Endothelial cell of umbilical vein (primary cell): ENCODE measurements around the gene COX6B1. TPM values are rescaled to one million over a fixed set of nuclear protein-coding genes. Genes with fewer than 3 reads are reported as not detected.
"Not testable (repeated sequence)": the region's sequence is repeated elsewhere in the genome, so short reads cannot be mapped to it uniquely, and the experiment has no call there.

Source experiments
- BruUV-seq: library from RNA; stranded (reverse); fragments of 400-500 nt; replicated peaks from 2 replicates; lab custom pipeline; 2021; lab: Mats Ljungman, UMichigan
- CTCF ChIA-PET: fragments of 300-600, 350-600 bp; sonication (Branson Sonifier 250); formaldehyde crosslinking; loops from one replicate; lab custom pipeline; 2021; ENCODE audit warnings: antibody characterized with exemption, inconsistent platforms; lab: Charles Lee
- POLR2A ChIA-PET: fragments of 300-600, 350-600 bp; sonication (Branson Sonifier 250); formaldehyde crosslinking; loops from one replicate; lab custom pipeline; 2021; ENCODE audit warnings: antibody characterized with exemption, inconsistent platforms; lab: Charles Lee
- DNase-seq: peaks from one replicate; pipeline ENCODE4 v3.0.0-alpha.2; 2011; ENCODE audit warnings: low read depth, low spot score
- FAIRE-seq: peaks from 2 replicates; lab custom pipeline; 2011; peaks lifted over from hg19 to GRCh38; lab: Jason Lieb, UNC
- H2AFZ ChIP-seq: 2 replicates; pipeline ENCODE4 v1.6.0; 2012; ENCODE audit warnings: low read depth, low read length, control low read depth, inconsistent platforms
- H3K27ac ChIP-seq: 2 replicates; pipeline ENCODE4 v1.5.1; 2011; ENCODE audit warnings: low read depth, mild to moderate bottlenecking, control low read depth, low read length, moderate library complexity; ENCODE audit not compliant: insufficient read depth
- H3K27me3 ChIP-seq, 2 experiments: 2 replicates each; pipeline versions ENCODE4 v1.6.0 to v1.6.1; 2011; ENCODE audit warnings: low read length in 2 of 2, mixed read lengths in 1 of 2; ENCODE audit not compliant: control insufficient read depth in 2 of 2, insufficient read depth in 2 of 2
- H3K36me3 ChIP-seq, 2 experiments: 2 replicates in 1 of 2; 3 replicates in 1 of 2; pipeline ENCODE4 v1.5.1; 2011; ENCODE audit warnings: low read length in 2 of 2, mild to moderate bottlenecking in 1 of 2, moderate library complexity in 1 of 2; ENCODE audit not compliant: control insufficient read depth in 2 of 2, insufficient read depth in 2 of 2; ENCODE audit errors: extremely low read depth in 1 of 2
- H3K4me1 ChIP-seq: 3 replicates; pipeline ENCODE4 v1.5.1; 2011; ENCODE audit warnings: mild to moderate bottlenecking, low read length; ENCODE audit not compliant: control insufficient read depth, insufficient read depth; ENCODE audit errors: extremely low read depth
- H3K4me2 ChIP-seq: 2 replicates; pipeline ENCODE4 v1.6.1; 2011; ENCODE audit warnings: low read length, control low read depth, mixed read lengths; ENCODE audit not compliant: insufficient read depth
- H3K4me3 ChIP-seq, 3 experiments: fragments of 200-600 bp in 1 of 3; sonication (generic), shearing (Covaris generic) in 1 of 3; replicated peaks in 1 of 3; 2 replicates each; pipeline ENCODE4 v1.5.1; 2011 to 2016; ENCODE audit warnings: control low read depth in 3 of 3, low read length in 3 of 3, mild to moderate bottlenecking in 2 of 3, inconsistent platforms in 1 of 3, low read depth in 1 of 3, moderate library complexity in 1 of 3; ENCODE audit not compliant: insufficient read depth in 1 of 3
- H3K79me2 ChIP-seq: 2 replicates; pipeline ENCODE4 v1.6.0; 2012; ENCODE audit warnings: low read length, inconsistent platforms; ENCODE audit not compliant: control insufficient read depth, insufficient read depth
- H3K9ac ChIP-seq: replicated peaks from 2 replicates; pipeline ENCODE3; 2011; ENCODE audit warnings: low read length, control low read depth; ENCODE audit not compliant: insufficient read depth; ENCODE audit errors: extremely low read depth
- H3K9me1 ChIP-seq: replicated peaks from 3 replicates; pipeline ENCODE4 v1.6.0; 2011; ENCODE audit warnings: mild to moderate bottlenecking, low read length; ENCODE audit not compliant: control insufficient read depth, insufficient read depth; ENCODE audit errors: extremely low read depth
- H3K9me3 ChIP-seq: replicated peaks from 2 replicates; pipeline ENCODE4 v1.5.1; 2012; ENCODE audit warnings: low read length, inconsistent platforms; ENCODE audit not compliant: control insufficient read depth, insufficient read depth
- H4K20me1 ChIP-seq: replicated peaks from 2 replicates; pipeline ENCODE3; 2011; ENCODE audit warnings: mild to moderate bottlenecking, low read length; ENCODE audit not compliant: control insufficient read depth, insufficient read depth; ENCODE audit errors: extremely low read depth
- EZH2 ChIP-seq: IDR thresholded peaks from 2 replicates; pipeline ENCODE4 v1.6.1; 2012; ENCODE audit warnings: borderline replicate concordance, low read depth, mild to moderate bottlenecking, moderate library complexity, low read length, inconsistent platforms; ENCODE audit not compliant: severe bottlenecking
- FOS ChIP-seq: IDR thresholded peaks from 2 replicates; pipeline ENCODE4 v1.6.1; 2011; ENCODE audit warnings: mild to moderate bottlenecking, low read length, moderate library complexity, borderline replicate concordance; ENCODE audit not compliant: insufficient read depth
- GATA2 ChIP-seq: IDR thresholded peaks from 2 replicates; pipeline ENCODE4 v1.7.0; 2011; ENCODE audit warnings: low read depth, mild to moderate bottlenecking, moderate library complexity, mixed read lengths, low read length; ENCODE audit not compliant: insufficient read length, insufficient read depth
- JUN ChIP-seq: IDR thresholded peaks from 2 replicates; pipeline ENCODE4 v1.6.1; 2011; ENCODE audit warnings: borderline replicate concordance, low read depth; ENCODE audit not compliant: insufficient read length, insufficient read depth
- MYC ChIP-seq: IDR thresholded peaks from one replicate; pipeline ENCODE4 v1.6.1; 2011; ENCODE audit warnings: mild to moderate bottlenecking, low read depth, low read length
- POLR2A ChIP-seq: IDR thresholded peaks from 2 replicates; pipeline ENCODE4 v1.6.1; 2012; ENCODE audit warnings: low read depth, mild to moderate bottlenecking, control low read depth, low read length
- POLR2AphosphoS5 ChIP-seq: IDR thresholded peaks from 2 replicates; pipeline ENCODE4 v1.6.1; 2012; ENCODE audit warnings: low read depth, mild to moderate bottlenecking, control low read depth, low read length, moderate library complexity; ENCODE audit not compliant: insufficient read depth
- dilution Hi-C: fragments of 300-500 bp; cut with MboI; formaldehyde crosslinking; loops from one replicate; pipeline ENCODE4 v1.15.0; 2019; ENCODE audit warnings: low sequenced_read_pairs; ENCODE audit not compliant: extremely low pct_ligation_motif_present
- intact Hi-C: fragments of 100-400 bp; cut with micrococcal nuclease; formaldehyde crosslinking; loops from one replicate; pipeline ENCODE4 v1.10.0; 2022
- polyA plus RNA-seq, 4 experiments: library from polyadenylated mRNA; depleted of rRNA in 3 of 4; stranded (reverse) in 3 of 4; unstranded in 1 of 4; fragments of >200 nt; gene quantifications; 2 replicates each; pipeline versions ENCODE4 v1.2.1 to v1.2.3, GENCODE V29; 2011 to 2012; ENCODE audit warnings: missing spikeins in 1 of 4
- total RNA-seq: library from RNA; stranded (reverse); gene quantifications from 2 replicates; pipeline ENCODE4 v1.2.3, GENCODE V29; 2021
- TF ChIP-seq, protein P1 (sequence below): IDR thresholded peaks from 2 replicates; pipeline ENCODE4 v1.6.1; 2011; ENCODE audit not compliant: insufficient read depth, insufficient read length
- TF ChIP-seq, protein P2 (sequence below), 2 donors: IDR thresholded peaks; 1 replicate in 1 of 2; 2 replicates in 1 of 2; pipeline ENCODE4 v1.5.1; 2011; ENCODE audit warnings: low read length in 2 of 2, mild to moderate bottlenecking in 2 of 2, moderate library complexity in 2 of 2, control low read depth in 1 of 2, inconsistent platforms in 1 of 2, low read depth in 1 of 2; ENCODE audit not compliant: insufficient read depth in 1 of 2; ENCODE audit errors: extremely low read depth in 1 of 2

COX6B1 gene
- total and polyA plus RNA-seq, 2 donors (not counting 3 experiments of a cell fraction or from before 2014, with no cell fraction given) = 327 to 692 TPM

DNA sequence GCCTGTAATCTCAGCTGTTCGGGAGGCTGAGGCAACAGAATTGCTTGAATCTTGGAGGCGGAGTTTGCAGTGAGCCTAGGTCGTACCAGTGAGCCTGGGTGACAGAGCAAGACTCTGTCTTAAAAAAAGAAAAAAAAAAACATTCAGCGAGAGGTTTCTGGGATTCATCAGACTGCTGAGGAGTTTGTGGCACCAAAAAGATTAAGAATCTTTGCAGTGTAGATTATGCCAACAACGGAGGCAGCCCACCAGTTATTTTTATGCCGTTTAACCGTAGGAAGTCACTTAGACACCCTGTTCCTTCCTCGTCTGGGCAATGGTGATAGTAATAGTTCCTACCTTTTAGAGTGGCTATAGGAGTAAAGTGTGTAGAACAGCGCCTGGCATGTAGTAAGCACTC, 2.5 kb downstream of the COX6B1 start:
- H3K4me1 ChIP-seq = peaks cover 5% of the 10 kb centered on the region
- H3K9me3 ChIP-seq = no peaks in the 10 kb centered on the region
- H4K20me1 ChIP-seq = no peaks in the 10 kb centered on the region
- TF ChIP-seq, protein P1, sequence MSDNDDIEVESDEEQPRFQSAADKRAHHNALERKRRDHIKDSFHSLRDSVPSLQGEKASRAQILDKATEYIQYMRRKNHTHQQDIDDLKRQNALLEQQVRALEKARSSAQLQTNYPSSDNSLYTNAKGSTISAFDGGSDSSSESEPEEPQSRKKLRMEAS = no peak
- no peak for TF ChIP-seq POLR2A
- no peak for TF ChIP-seq GATA2
- no peak for TF ChIP-seq POLR2AphosphoS5
- TF ChIP-seq FOS = no peak
- no peak for TF ChIP-seq JUN
- TF ChIP-seq MYC = no peak
- TF ChIP-seq EZH2 = no peak
- TF ChIP-seq, protein P2, sequence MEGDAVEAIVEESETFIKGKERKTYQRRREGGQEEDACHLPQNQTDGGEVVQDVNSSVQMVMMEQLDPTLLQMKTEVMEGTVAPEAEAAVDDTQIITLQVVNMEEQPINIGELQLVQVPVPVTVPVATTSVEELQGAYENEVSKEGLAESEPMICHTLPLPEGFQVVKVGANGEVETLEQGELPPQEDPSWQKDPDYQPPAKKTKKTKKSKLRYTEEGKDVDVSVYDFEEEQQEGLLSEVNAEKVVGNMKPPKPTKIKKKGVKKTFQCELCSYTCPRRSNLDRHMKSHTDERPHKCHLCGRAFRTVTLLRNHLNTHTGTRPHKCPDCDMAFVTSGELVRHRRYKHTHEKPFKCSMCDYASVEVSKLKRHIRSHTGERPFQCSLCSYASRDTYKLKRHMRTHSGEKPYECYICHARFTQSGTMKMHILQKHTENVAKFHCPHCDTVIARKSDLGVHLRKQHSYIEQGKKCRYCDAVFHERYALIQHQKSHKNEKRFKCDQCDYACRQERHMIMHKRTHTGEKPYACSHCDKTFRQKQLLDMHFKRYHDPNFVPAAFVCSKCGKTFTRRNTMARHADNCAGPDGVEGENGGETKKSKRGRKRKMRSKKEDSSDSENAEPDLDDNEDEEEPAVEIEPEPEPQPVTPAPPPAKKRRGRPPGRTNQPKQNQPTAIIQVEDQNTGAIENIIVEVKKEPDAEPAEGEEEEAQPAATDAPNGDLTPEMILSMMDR (IDR thresholded peaks at IDR 0.05; ENCODE audit: extremely low read depth in 1 of 2, insufficient read depth in 1 of 2, low read depth in 1 of 2, low read length in 2 of 2) = no peak
- ChIA-PET CTCF (interaction anchor here (1.3 kb wide), 1 partner anchor 11 kb away, joined by 5 read pairs; no protein-coding TSS in a partner anchor), POLR2A (no interaction called here)
- FAIRE-seq (no peak), DNase-seq (no peak)
- H3K27ac ChIP-seq = no peak overlapping the region
- BruUV-seq = no TSS peak
- no peak overlapping the region for H3K9ac ChIP-seq
- no peak overlapping the region for H2AFZ ChIP-seq
- peaks cover 19% of the 10 kb centered on the region for H3K79me2 ChIP-seq
- no peak overlapping the region for H3K4me2 ChIP-seq
- peaks cover 2 to 10% of the 10 kb centered on the region in 2 experiments for H3K36me3 ChIP-seq
- no peaks in the 10 kb centered on the region for H3K9me1 ChIP-seq
- H3K27me3 ChIP-seq = no peaks in the 10 kb centered on the region
- H3K4me3 ChIP-seq = no peak overlapping the region
- intact Hi-C loops = no loop called here
- dilution Hi-C loops = no loop called here

DNA sequence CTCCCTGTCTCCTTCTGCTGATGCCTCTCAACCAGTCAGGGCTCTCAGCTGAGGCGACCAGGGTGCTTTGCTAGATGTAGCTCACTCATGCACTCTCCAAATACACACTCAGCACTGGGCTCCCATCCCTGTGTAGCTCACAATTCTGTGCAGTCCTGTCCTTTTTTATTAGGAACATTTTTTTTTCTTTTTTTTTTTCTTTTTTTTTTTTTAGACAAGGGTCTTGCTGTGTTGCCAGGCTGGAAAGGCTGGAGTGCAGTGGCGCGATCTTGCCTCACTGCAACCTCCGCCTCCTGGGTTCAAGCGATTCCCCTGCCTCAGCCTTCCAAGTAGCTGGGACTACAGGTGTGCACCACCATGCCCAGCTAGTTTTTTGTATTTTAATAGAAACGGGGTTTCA, 6.7 kb downstream of the COX6B1 start:
- FAIRE-seq, H3K4me2 ChIP-seq, DNase-seq, BruUV-seq, H3K79me2 ChIP-seq, H2AFZ ChIP-seq, H3K4me3 ChIP-seq, H3K9ac ChIP-seq, H3K27ac ChIP-seq, H3K9me1 ChIP-seq, H3K9me3 ChIP-seq, H3K4me1 ChIP-seq, intact Hi-C loops, H3K27me3 ChIP-seq, H4K20me1 ChIP-seq, dilution Hi-C loops: not testable (repeated sequence)
- CTCF ChIA-PET = interaction anchor here (1.5 to 1.8 kb wide), 2 partner anchors 10 kb away, joined by 5 read pairs; no protein-coding TSS in a partner anchor
- H3K36me3 ChIP-seq = peaks cover 9 to 20% of the 10 kb centered on the region in 2 experiments
- POLR2A ChIA-PET = interaction anchor here (0.5 kb wide), 1 partner anchor 19 kb away, joined by 3 read pairs; no protein-coding TSS in a partner anchor
